Left kidney (tissue), 2 donors: Measurements from ENCODE around the gene TEC. TPM values are rescaled to one million over a fixed set of nuclear protein-coding genes. Genes with fewer than 3 reads are reported as not detected.
"Not testable (repeated sequence)": the region's sequence is repeated elsewhere in the genome, so short reads cannot be mapped to it uniquely, and the experiment has no call there.

ENCODE experiments used
- DNase-seq: peaks from one replicate; pipeline ENCODE4 v3.0.0-alpha.2; 2013
- polyA plus RNA-seq: library from polyadenylated mRNA; unstranded; fragments of 120-200 nt; gene quantifications from one replicate; pipeline ENCODE4 v1.2.1, GENCODE V29; 2013; ENCODE audit not compliant: insufficient read length

Gene TEC
- polyA plus RNA-seq, 1 donor: 5.5 TPM

GRCh38 chr4:48195853-48196252 lies 73.8 kb downstream of the TEC start:
- no peak for DNase-seq

GRCh38 chr4:48195374-48195773 lies 74.3 kb downstream of the TEC start:
- peak; percentile 37 for DNase-seq

- no peak for DNase-seq
These were observed 74.7 kb downstream of the TEC start for GRCh38 chr4:48194971-48195370.

GRCh38 chr4:48193921-48194468 lies 75.6 kb downstream of the TEC start:
- no peak for DNase-seq

- DNase-seq: no peak
These were observed 76.4 kb downstream of the TEC start for GRCh38 chr4:48193096-48193836.

- DNase-seq: no peak
These were observed 77.9 kb downstream of the TEC start for GRCh38 chr4:48191758-48192157.

DNA sequence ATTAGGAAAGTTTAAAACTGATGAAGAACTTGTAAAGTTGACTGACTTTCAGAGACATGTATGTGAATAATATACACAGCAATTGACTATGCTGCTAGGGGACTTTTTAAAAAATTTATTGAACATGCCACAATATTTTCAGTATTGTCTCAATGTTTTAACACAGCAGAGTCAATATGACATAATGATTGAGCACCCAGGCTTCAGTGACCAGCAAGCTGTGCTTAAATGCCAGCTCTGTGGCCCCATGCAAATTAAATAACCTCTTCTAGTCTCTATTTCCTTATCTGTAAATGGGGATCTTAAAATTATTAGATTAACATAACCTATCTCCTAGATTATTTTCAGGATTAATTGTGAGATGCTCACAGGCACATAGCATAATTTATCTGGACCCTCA lies 78.8 kb downstream of the TEC start:
- no peak for DNase-seq

DNA sequence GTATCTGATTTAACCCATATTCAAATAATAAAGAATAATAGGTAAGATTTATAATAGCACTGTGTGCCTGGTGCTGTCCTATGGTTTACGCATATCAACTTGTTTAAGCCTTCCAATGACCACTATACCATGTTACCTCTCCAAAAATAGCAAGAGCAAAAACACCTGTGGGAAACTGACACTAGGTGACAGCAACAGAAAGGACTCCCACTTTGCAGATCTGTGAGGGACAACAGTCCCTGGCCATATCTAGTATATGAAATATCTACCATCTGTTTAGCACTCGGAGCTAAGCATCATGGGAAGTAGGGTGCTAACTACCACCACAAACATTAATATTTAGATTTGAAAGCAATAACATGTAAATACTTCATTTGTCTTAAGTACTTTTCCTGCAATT lies 79.9 kb downstream of the TEC start:
- DNase-seq: no peak

GRCh38 chr4:48188390-48188789 lies 81.2 kb downstream of the TEC start:
- DNase-seq: no peak

DNA sequence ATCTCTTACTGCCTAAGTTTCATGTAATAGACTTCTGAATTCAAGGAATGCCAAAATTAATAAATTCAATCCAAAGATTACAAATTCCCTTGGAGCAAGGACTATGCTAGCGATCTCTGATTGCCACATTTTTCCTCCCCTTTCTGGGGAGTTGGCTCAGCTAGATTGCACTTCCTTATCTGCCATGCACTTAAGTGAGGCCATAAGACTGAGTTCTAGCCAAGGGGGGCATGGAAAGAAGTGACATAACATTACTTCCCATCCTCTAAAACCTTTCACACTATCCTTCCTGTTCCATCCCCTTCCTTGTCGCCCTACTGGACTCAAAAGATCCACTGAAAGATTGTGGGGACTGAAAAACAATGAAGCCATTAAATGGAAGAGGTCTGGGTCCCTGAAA lies 81.8 kb downstream of the TEC start:
- DNase-seq: no peak

DNA sequence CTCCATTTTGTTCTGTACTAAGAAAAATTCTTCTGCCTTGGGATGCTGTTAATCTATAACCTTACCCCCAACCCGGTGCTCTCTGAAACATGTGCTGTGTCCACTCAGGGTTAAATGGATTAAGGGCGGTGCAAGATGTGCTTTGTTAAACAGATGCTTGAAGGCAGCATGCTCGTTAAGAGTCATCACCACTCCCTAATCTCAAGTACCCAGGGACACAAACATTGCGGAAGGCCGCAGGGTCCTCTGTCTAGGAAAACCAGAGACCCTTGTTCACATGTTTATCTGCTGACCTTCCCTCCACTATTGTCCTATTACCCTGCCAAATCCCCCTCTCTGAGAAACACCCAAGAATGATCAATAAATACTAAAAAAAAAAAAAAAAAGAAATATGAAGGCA lies 82.6 kb downstream of the TEC start:
- not testable (repeated sequence) for DNase-seq

GRCh38 chr4:48186394-48186793 lies 83.2 kb downstream of the TEC start:
- DNase-seq: not testable (repeated sequence)

DNA sequence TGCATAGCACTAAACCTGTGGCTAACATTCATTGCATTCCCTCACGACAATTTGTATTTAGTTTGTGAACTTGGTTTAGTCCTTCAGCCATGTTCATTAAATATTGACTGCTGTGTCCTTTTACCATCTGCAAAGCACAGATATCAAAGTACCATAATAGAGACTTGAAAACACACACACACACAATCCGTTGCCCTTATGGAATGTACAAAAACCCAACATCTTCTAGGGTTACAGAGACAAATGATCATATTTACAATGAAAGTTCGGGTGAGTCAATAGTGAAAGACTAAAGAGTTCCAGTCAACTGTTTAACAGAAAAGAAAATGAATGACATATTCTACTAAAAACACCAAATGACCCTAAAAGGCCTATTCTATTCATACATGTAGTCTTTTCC lies 84.8 kb downstream of the TEC start:
- no peak for DNase-seq

- DNase-seq: no peak
These were observed 89.4 kb downstream of the TEC start for GRCh38 chr4:48180234-48180633.

GRCh38 chr4:48178931-48179330 lies 90.7 kb downstream of the TEC start:
- DNase-seq: no peak

GRCh38 chr4:48175806-48176205 lies 93.8 kb downstream of the TEC start:
- DNase-seq: no peak

DNA sequence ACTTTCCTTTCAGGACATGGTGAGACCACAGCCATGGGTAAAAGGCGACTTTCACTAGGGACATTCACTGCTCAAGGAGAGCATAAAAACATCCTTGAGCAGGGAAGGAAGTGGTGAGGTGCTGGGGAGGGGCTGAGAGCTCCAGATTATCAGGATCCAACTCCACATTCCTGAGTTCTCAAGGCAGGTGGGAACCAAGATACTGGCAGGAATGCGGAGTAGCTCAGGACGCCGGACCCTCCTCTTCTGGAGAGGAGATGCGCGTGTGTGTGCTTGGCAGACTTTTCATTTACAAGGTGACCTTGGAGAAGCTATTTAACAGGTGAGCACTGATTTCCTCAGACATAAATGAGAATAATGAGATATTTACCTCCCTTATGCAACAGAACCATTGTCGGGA lies 94.3 kb downstream of the TEC start:
- DNase-seq: no peak

- no peak for DNase-seq
These were observed 96.3 kb downstream of the TEC start for GRCh38 chr4:48173056-48173991.

DNA sequence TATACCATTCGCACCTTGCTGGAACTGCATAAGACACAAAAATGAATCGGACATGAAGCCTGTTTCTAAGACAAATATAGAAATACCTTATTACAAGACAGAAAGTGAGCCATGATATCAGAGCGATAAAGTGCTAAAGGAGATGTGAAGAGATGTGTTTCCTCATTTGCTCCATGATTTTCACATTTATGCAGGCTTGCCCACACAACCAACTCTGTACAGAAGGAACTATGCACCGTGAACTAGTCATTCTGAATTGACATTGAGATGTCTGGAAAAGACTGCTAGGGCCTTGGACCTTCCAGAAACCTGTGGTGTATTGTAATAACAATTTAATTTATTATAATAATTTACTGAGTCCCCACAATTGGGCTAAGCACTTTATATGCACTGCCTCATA lies 97.0 kb downstream of the TEC start:
- no peak for DNase-seq

DNA sequence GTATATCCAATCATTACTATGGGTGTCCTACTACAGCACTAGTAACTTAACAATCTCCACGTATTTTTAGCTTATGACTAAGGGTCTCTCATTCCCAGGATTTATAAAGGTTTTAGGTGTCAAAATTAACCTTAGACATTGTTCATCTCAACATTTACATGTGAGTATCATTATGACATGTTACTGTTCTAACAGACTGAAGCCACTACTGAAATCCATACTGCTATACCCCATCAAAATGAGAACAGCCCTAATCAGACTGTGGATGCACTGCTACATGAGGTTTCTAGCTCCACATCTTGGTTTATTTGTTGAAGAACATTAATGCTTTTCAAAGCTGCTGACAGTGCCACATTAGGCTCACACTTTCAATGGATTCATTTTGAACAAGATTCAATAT lies 100.0 kb downstream of the TEC start:
- DNase-seq: no peak

GRCh38 chr4:48167538-48168263 lies 101.9 kb downstream of the TEC start:
- no peak for DNase-seq

- not testable (repeated sequence) for DNase-seq
These were observed 105.1 kb downstream of the TEC start for GRCh38 chr4:48164561-48164960.
